Jurkat, Clone E6-1 (cell line): ENCODE results near the gene APOC3.

Experiments
- DNase-seq: peaks from one replicate; pipeline ENCODE4 v3.0.0-alpha.2; 2011; ENCODE audit warnings: low read depth, low spot score
- H3K4me3 ChIP-seq: 2 replicates; pipeline ENCODE4 v1.5.1; 2011; ENCODE audit warnings: mild to moderate bottlenecking, low read length, control low read depth, moderate library complexity

Gene APOC3

GRCh38 chr11:116864531-116864930 lies 34.8 kb downstream of the APOC3 start:
- DNase-seq, result no peak
- H3K4me3 ChIP-seq, result no peak overlapping the region

GRCh38 chr11:116865696-116866095 lies 36.0 kb downstream of the APOC3 start:
- H3K4me3 ChIP-seq, result no peak overlapping the region
- no peak for DNase-seq

- no peak for DNase-seq
- H3K4me3 ChIP-seq, result no peak overlapping the region
Measured at GRCh38 chr11:116866804-116867455, 37.2 kb downstream of the APOC3 start.

GRCh38 chr11:116867619-116868018 lies 37.9 kb downstream of the APOC3 start:
- no peak overlapping the region for H3K4me3 ChIP-seq
- DNase-seq, result no peak

GRCh38 chr11:116868066-116868465 lies 38.4 kb downstream of the APOC3 start:
- H3K4me3 ChIP-seq, result no peak overlapping the region
- DNase-seq, result no peak

- no peak for DNase-seq
- no peak overlapping the region for H3K4me3 ChIP-seq
Measured at GRCh38 chr11:116869610-116870009, 39.9 kb downstream of the APOC3 start.

- no peak for DNase-seq
- no peak overlapping the region for H3K4me3 ChIP-seq
Measured at GRCh38 chr11:116870054-116870453, 40.3 kb downstream of the APOC3 start.

- DNase-seq, result no peak
- H3K4me3 ChIP-seq, result no peak overlapping the region
Measured at GRCh38 chr11:116871248-116871647, 41.5 kb downstream of the APOC3 start.

GRCh38 chr11:116873381-116873780 lies 43.7 kb downstream of the APOC3 start:
- DNase-seq, result no peak
- H3K4me3 ChIP-seq, result no peak overlapping the region

- H3K4me3 ChIP-seq, result no peak overlapping the region
- DNase-seq, result no peak
Measured at GRCh38 chr11:116874251-116874650, 44.5 kb downstream of the APOC3 start.

GRCh38 chr11:116875194-116875593 lies 45.5 kb downstream of the APOC3 start:
- no peak for DNase-seq
- H3K4me3 ChIP-seq, result no peak overlapping the region

GRCh38 chr11:116876656-116877055 lies 46.9 kb downstream of the APOC3 start:
- no peak for DNase-seq
- no peak overlapping the region for H3K4me3 ChIP-seq

GRCh38 chr11:116879800-116880625 lies 50.3 kb downstream of the APOC3 start:
- DNase-seq, result peak; percentile 55
- H3K4me3 ChIP-seq, result no peak overlapping the region

GRCh38 chr11:116881143-116881542 lies 51.4 kb downstream of the APOC3 start:
- H3K4me3 ChIP-seq, result no peak overlapping the region
- no peak for DNase-seq

- no peak overlapping the region for H3K4me3 ChIP-seq
- no peak for DNase-seq
Measured at GRCh38 chr11:116882386-116882785, 52.7 kb downstream of the APOC3 start.
